ENCODE data around the gene ZBTB24. TPM values are rescaled to one million over a fixed set of nuclear protein-coding genes. Genes with fewer than 3 reads are reported as not detected.
"Not testable (repeated sequence)": the region's sequence is repeated elsewhere in the genome, so short reads cannot be mapped to it uniquely, and the experiment has no call there.

Gene ZBTB24
- total and polyA plus RNA-seq, 2 experiments from 2014 or later: 3.3 to 7.6 TPM

- no peak for TF ChIP-seq EZH2 (IDR thresholded peaks at IDR 0.05; ENCODE audit: insufficient read depth, poor library complexity, severe bottlenecking)
- no peak for TF ChIP-seq EZH2phosphoT487 (IDR thresholded peaks at IDR 0.05; ENCODE audit: insufficient read depth, low read depth)
- Histone ChIP-seq H3K4me3 (no peak overlapping the region), H3K27ac (no peak overlapping the region), H3K9ac (no peak overlapping the region), H3K4me1 (ENCODE audit: insufficient read depth) (peaks cover 13% of the 10 kb centered on the region), H2AFZ (no peak overlapping the region), H3K79me2 (ENCODE audit: insufficient read depth) (peaks cover 20% of the 10 kb centered on the region; the same call in 1 of the 2 replicates), H4K20me1 (ENCODE audit: insufficient read depth) (no peaks in the 10 kb centered on the region), H3K9me2 (ENCODE audit: insufficient read depth) (no peaks in the 10 kb centered on the region), H3K27me3 (replicated peaks; ENCODE audit: insufficient read depth) (no peaks in the 10 kb centered on the region), H3K36me3 (ENCODE audit: low read depth) (peaks cover 45% of the 10 kb centered on the region), H3K4me2 (ENCODE audit: unreplicated experiment) (no peak overlapping the region), H3F3A (ENCODE audit: insufficient read depth) (peaks cover 11% of the 10 kb centered on the region), H3K9me3 (ENCODE audit: low read depth) (no peaks in the 10 kb centered on the region)
- DNase-seq: peak; percentile 23
- WGBS, 2 experiments (ENCODE audit: low coverage in 1 of 2, low lambda C conversion rate in 2 of 2, missing lambda C conversion rate in 2 of 2): 90 to 100% methylated on average over 1 of the region's 1 CpG
- in situ Hi-C loops (cut with MboI): no loop called here
These were observed 21.1 kb downstream of the ZBTB24 start for GRCh38 chr6:109461733-109462526.

GRCh38 chr6:109461205-109461604, 21.8 kb downstream of the ZBTB24 start:
- H3K9me3 ChIP-seq (ENCODE audit: low read depth); H3K4me3 ChIP-seq; in situ Hi-C loops (cut with MboI); H2AFZ ChIP-seq; H3K27me3 ChIP-seq (replicated peaks; ENCODE audit: insufficient read depth); DNase-seq; H3K4me2 ChIP-seq (ENCODE audit: unreplicated experiment); H3K9me2 ChIP-seq (ENCODE audit: insufficient read depth); H4K20me1 ChIP-seq (ENCODE audit: insufficient read depth); H3K9ac ChIP-seq; H3K27ac ChIP-seq: not testable (repeated sequence)
- H3K79me2 ChIP-seq (ENCODE audit: insufficient read depth): peaks cover 20% of the 10 kb centered on the region; the same call in 1 of the 2 replicates
- 95 to 100% methylated on average over 1 of the region's 1 CpG for WGBS, 2 experiments (ENCODE audit: low coverage in 1 of 2, low lambda C conversion rate in 2 of 2, missing lambda C conversion rate in 2 of 2)
- peaks cover 40% of the 10 kb centered on the region for H3K36me3 ChIP-seq (ENCODE audit: low read depth)
- peaks cover 18% of the 10 kb centered on the region for H3F3A ChIP-seq (ENCODE audit: insufficient read depth)
- peaks cover 13% of the 10 kb centered on the region for H3K4me1 ChIP-seq (ENCODE audit: insufficient read depth)

- 94 to 97% methylated on average over 3 of the region's 3 CpGs for WGBS, 2 experiments (ENCODE audit: low coverage in 1 of 2, low lambda C conversion rate in 2 of 2, missing lambda C conversion rate in 2 of 2)
- H3K4me2 ChIP-seq (ENCODE audit: unreplicated experiment): no peak overlapping the region
- H3K9me2 ChIP-seq (ENCODE audit: insufficient read depth): no peaks in the 10 kb centered on the region
- peaks cover 13% of the 10 kb centered on the region for H3K4me1 ChIP-seq (ENCODE audit: insufficient read depth)
- no peak overlapping the region for H2AFZ ChIP-seq
- H3F3A ChIP-seq (ENCODE audit: insufficient read depth): peaks cover 18% of the 10 kb centered on the region
- no peak overlapping the region for H3K27ac ChIP-seq
- H4K20me1 ChIP-seq (ENCODE audit: insufficient read depth): no peaks in the 10 kb centered on the region
- H3K9me3 ChIP-seq (ENCODE audit: low read depth): no peaks in the 10 kb centered on the region
- H3K79me2 ChIP-seq (ENCODE audit: insufficient read depth): peaks cover 18% of the 10 kb centered on the region; the same call in 1 of the 2 replicates
- H3K36me3 ChIP-seq (ENCODE audit: low read depth): peaks cover 33% of the 10 kb centered on the region
- H3K27me3 ChIP-seq (replicated peaks; ENCODE audit: insufficient read depth): no peaks in the 10 kb centered on the region
- H3K9ac ChIP-seq: no peak overlapping the region
- DNase-seq: no peak
- in situ Hi-C loops (cut with MboI): no loop called here
- TF ChIP-seq EZH2 (IDR thresholded peaks at IDR 0.05; ENCODE audit: insufficient read depth, poor library complexity, severe bottlenecking) (no peak), EZH2phosphoT487 (IDR thresholded peaks at IDR 0.05; ENCODE audit: insufficient read depth, low read depth) (no peak)
- no peak overlapping the region for H3K4me3 ChIP-seq
These were observed 22.7 kb downstream of the ZBTB24 start for GRCh38 chr6:109460161-109460829.

DNA sequence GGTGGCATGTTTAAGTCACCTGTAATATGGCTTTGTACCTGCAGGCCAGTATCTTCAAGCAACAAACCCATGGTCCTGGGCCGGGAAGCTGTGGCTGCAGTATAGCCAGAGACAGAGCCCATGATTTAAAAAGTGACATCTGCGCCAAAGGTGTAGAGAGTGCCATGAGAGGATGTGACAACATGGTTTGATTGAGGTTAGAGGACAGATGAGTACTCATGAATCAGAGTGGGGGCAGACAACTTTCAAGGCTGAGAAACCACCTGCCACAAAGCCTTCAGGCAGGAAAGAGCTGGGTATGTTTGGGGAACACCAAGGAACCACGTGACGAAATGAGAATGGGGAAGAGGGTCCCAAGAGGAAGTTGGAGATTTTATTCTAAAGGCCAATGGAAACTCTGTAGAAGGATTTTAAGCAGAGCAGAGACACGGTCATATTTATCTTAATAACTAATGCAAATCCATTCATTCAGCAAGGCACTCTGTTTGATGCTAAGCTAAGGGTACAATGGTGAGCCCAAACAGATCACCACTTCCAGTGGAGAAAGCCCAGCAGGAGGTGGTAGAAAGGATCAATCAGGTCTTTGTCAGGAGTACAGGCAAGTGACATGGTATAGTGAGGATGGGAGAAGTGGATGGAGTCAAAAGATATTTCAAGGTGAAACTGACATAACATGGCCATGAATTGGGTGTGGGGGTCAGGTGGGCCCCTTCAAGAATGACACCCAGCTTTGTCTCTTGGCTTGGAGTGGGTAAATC, 24.1 kb downstream of the ZBTB24 start:
- Histone ChIP-seq H3K9ac (no peak overlapping the region), H3K36me3 (ENCODE audit: low read depth) (peaks cover 20% of the 10 kb centered on the region), H3K9me2 (ENCODE audit: insufficient read depth) (no peaks in the 10 kb centered on the region), H3K27me3 (replicated peaks; ENCODE audit: insufficient read depth) (no peaks in the 10 kb centered on the region), H3K9me3 (ENCODE audit: low read depth) (no peaks in the 10 kb centered on the region), H3K4me2 (ENCODE audit: unreplicated experiment) (no peak overlapping the region), H3K79me2 (ENCODE audit: insufficient read depth) (peaks cover 14% of the 10 kb centered on the region; the same call in 1 of the 2 replicates), H2AFZ (no peak overlapping the region), H3K27ac (no peak overlapping the region), H3F3A (ENCODE audit: insufficient read depth) (peaks cover 18% of the 10 kb centered on the region), H3K4me1 (ENCODE audit: insufficient read depth) (peaks cover 19% of the 10 kb centered on the region), H4K20me1 (ENCODE audit: insufficient read depth) (no peaks in the 10 kb centered on the region), H3K4me3 (no peak overlapping the region)
- DNase-seq: no peak
- TF ChIP-seq EZH2 (IDR thresholded peaks at IDR 0.05; ENCODE audit: insufficient read depth, poor library complexity, severe bottlenecking) (no peak), EZH2phosphoT487 (IDR thresholded peaks at IDR 0.05; ENCODE audit: insufficient read depth, low read depth) (no peak)
- in situ Hi-C loops (cut with MboI): no loop called here
- 84 to 85% methylated on average over 5 of the region's 5 CpGs for WGBS, 2 experiments (ENCODE audit: low coverage in 1 of 2, low lambda C conversion rate in 2 of 2, missing lambda C conversion rate in 2 of 2)
